ENCODE results near the gene DDIT3. TPM values are rescaled to one million over a fixed set of nuclear protein-coding genes. Genes with fewer than 3 reads are reported as not detected.

The DDIT3 gene
- total and polyA plus RNA-seq, 2 of the 13 experiments (the other 11 are each of a cell fraction or from before 2014, with no cell fraction given) = 27.5 to 48.7 TPM

DNA sequence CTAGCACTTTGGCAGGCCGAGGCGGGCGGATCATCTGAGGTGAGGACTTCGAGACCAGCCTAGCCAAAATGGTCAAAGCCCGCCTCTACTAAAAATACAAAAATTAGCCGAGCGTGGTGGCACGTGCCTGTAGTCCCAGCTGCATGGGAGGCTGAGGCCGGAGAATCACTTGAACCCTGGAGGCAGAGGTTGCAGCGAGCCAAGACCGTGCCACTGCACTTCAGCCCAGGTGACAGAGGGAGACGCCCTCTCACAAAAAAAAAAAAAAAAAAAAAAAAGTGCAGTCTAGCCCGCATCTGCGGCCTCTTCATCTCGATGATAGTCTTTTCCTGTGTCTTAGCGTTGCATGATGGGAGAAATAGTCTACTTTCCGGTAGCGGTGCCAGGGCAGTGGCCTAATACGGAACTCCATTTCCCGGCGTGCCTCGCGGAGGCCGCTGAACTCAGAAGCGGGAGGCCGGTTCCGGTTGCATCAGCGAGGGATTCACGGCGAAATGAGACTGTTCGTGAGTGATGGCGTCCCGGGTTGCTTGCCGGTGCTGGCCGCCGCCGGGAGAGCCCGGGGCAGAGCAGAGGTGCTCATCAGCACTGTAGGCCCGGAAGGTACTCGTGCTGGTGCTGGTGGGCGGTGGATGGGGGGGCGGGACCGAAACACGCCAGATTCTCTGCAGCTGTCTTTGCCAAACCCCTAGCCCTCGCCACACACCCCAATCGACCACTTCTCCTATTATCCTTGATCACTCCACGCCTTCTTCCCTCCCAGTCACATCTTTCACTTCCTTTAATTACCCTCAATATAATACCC is 32.5 kb downstream of the DDIT3 start, which contains the start of gene MARS1 (continued):
- TF ChIP-seq, protein P1, sequence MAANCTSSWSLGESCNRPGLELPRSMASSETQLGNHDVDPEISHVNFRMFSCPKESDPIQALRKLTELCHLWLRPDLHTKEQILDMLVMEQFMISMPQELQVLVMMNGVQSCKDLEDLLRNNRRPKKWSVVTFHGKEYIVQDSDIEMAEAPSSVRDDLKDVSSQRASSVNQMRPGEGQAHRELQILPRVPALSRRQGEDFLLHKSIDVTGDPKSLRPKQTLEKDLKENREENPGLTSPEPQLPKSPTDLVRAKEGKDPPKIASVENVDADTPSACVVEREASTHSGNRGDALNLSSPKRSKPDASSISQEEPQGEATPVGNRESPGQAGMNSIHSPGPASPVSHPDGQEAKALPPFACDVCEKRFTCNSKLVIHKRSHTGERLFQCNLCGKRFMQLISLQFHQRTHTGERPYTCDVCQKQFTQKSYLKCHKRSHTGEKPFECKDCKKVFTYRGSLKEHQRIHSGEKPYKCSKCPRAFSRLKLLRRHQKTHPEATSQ (CRISPR knock-in tag; IDR thresholded peaks at IDR 0.05; ENCODE audit: borderline replicate concordance) = no peak
- TF ChIP-seq, protein P2, sequence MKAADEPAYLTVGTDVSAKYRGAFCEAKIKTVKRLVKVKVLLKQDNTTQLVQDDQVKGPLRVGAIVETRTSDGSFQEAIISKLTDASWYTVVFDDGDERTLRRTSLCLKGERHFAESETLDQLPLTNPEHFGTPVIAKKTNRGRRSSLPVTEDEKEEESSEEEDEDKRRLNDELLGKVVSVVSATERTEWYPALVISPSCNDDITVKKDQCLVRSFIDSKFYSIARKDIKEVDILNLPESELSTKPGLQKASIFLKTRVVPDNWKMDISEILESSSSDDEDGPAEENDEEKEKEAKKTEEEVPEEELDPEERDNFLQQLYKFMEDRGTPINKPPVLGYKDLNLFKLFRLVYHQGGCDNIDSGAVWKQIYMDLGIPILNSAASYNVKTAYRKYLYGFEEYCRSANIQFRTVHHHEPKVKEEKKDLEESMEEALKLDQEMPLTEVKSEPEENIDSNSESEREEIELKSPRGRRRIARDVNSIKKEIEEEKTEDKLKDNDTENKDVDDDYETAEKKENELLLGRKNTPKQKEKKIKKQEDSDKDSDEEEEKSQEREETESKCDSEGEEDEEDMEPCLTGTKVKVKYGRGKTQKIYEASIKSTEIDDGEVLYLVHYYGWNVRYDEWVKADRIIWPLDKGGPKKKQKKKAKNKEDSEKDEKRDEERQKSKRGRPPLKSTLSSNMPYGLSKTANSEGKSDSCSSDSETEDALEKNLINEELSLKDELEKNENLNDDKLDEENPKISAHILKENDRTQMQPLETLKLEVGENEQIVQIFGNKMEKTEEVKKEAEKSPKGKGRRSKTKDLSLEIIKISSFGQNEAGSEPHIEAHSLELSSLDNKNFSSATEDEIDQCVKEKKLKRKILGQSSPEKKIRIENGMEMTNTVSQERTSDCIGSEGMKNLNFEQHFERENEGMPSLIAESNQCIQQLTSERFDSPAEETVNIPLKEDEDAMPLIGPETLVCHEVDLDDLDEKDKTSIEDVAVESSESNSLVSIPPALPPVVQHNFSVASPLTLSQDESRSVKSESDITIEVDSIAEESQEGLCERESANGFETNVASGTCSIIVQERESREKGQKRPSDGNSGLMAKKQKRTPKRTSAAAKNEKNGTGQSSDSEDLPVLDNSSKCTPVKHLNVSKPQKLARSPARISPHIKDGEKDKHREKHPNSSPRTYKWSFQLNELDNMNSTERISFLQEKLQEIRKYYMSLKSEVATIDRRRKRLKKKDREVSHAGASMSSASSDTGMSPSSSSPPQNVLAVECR (CRISPR knock-in tag; IDR thresholded peaks at IDR 0.05; ENCODE audit: borderline replicate concordance) = peak; percentile 95
- TF ChIP-seq PLRG1 (conservative IDR thresholded peaks at IDR 0.05) (no peak), NFYC (CRISPR knock-in tag; IDR thresholded peaks at IDR 0.05) (peak; percentile 35; the same call in 1 of the 2 replicates), ZFP1 (CRISPR knock-in tag; IDR thresholded peaks at IDR 0.05) (no peak), TBX3 (IDR thresholded peaks at IDR 0.05; ENCODE audit: borderline replicate concordance) (no peak), MED1 (CRISPR knock-in tag; IDR thresholded peaks at IDR 0.05) (no peak; the same call in 1 of the 2 replicates), ZMYM3 (CRISPR knock-in tag; IDR thresholded peaks at IDR 0.05) (peak; percentile 91), SMYD3 (CRISPR knock-in tag; IDR thresholded peaks at IDR 0.05) (no peak), ZNF256 (CRISPR knock-in tag; conservative IDR thresholded peaks at IDR 0.05) (peak; percentile 20; the same call in 1 of the 2 replicates), ZNF788 (CRISPR knock-in tag; IDR thresholded peaks at IDR 0.05; ENCODE audit: borderline replicate concordance) (peak; percentile 69; the same call in 1 of the 2 replicates)
- TF ChIP-seq, protein P3, sequence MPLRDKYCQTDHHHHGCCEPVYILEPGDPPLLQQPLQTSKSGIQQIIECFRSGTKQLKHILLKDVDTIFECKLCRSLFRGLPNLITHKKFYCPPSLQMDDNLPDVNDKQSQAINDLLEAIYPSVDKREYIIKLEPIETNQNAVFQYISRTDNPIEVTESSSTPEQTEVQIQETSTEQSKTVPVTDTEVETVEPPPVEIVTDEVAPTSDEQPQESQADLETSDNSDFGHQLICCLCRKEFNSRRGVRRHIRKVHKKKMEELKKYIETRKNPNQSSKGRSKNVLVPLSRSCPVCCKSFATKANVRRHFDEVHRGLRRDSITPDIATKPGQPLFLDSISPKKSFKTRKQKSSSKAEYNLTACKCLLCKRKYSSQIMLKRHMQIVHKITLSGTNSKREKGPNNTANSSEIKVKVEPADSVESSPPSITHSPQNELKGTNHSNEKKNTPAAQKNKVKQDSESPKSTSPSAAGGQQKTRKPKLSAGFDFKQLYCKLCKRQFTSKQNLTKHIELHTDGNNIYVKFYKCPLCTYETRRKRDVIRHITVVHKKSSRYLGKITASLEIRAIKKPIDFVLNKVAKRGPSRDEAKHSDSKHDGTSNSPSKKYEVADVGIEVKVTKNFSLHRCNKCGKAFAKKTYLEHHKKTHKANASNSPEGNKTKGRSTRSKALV (CRISPR knock-in tag; IDR thresholded peaks at IDR 0.05) = no peak
- TF ChIP-seq, protein P4, sequence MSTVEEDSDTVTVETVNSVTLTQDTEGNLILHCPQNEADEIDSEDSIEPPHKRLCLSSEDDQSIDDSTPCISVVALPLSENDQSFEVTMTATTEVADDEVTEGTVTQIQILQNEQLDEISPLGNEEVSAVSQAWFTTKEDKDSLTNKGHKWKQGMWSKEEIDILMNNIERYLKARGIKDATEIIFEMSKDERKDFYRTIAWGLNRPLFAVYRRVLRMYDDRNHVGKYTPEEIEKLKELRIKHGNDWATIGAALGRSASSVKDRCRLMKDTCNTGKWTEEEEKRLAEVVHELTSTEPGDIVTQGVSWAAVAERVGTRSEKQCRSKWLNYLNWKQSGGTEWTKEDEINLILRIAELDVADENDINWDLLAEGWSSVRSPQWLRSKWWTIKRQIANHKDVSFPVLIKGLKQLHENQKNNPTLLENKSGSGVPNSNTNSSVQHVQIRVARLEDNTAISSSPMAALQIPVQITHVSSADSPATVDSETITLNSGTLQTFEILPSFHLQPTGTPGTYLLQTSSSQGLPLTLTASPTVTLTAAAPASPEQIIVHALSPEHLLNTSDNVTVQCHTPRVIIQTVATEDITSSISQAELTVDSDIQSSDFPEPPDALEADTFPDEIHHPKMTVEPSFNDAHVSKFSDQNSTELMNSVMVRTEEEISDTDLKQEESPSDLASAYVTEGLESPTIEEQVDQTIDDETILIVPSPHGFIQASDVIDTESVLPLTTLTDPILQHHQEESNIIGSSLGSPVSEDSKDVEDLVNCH (CRISPR knock-in tag; IDR thresholded peaks at IDR 0.05) = no peak
- TF ChIP-seq, protein P5, sequence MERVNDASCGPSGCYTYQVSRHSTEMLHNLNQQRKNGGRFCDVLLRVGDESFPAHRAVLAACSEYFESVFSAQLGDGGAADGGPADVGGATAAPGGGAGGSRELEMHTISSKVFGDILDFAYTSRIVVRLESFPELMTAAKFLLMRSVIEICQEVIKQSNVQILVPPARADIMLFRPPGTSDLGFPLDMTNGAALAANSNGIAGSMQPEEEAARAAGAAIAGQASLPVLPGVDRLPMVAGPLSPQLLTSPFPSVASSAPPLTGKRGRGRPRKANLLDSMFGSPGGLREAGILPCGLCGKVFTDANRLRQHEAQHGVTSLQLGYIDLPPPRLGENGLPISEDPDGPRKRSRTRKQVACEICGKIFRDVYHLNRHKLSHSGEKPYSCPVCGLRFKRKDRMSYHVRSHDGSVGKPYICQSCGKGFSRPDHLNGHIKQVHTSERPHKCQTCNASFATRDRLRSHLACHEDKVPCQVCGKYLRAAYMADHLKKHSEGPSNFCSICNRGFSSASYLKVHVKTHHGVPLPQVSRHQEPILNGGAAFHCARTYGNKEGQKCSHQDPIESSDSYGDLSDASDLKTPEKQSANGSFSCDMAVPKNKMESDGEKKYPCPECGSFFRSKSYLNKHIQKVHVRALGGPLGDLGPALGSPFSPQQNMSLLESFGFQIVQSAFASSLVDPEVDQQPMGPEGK (CRISPR knock-in tag; IDR thresholded peaks at IDR 0.05) = no peak
- TF ChIP-seq, protein P6, sequence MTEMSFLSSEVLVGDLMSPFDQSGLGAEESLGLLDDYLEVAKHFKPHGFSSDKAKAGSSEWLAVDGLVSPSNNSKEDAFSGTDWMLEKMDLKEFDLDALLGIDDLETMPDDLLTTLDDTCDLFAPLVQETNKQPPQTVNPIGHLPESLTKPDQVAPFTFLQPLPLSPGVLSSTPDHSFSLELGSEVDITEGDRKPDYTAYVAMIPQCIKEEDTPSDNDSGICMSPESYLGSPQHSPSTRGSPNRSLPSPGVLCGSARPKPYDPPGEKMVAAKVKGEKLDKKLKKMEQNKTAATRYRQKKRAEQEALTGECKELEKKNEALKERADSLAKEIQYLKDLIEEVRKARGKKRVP (CRISPR knock-in tag; IDR thresholded peaks at IDR 0.05) = peak; percentile 58 to 100; a peak in 3 of 4 replicates

Measured in HepG2 (cell line).